Muscle of leg (tissue), 11 donors: ENCODE data around the gene PAGR1. TPM values are rescaled to one million over a fixed set of nuclear protein-coding genes. Genes with fewer than 3 reads are reported as not detected.
"Not testable (repeated sequence)": the region's sequence is repeated elsewhere in the genome, so short reads cannot be mapped to it uniquely, and the experiment has no call there.

Experiments used
- DNase-seq: peaks from one replicate; pipeline ENCODE4 v3.0.0; 2013
- H3K27ac ChIP-seq: one replicate; pipeline ENCODE4 v1.5.1; 2013; ENCODE audit warnings: mild to moderate bottlenecking, low read length, control low read depth
- H3K27me3 ChIP-seq: one replicate; pipeline ENCODE4 v1.6.1; 2013; ENCODE audit warnings: low read length; ENCODE audit not compliant: control insufficient read depth, insufficient read depth
- H3K36me3 ChIP-seq: one replicate; pipeline ENCODE4 v1.6.1; 2013; ENCODE audit warnings: low read length; ENCODE audit not compliant: control insufficient read depth, insufficient read depth
- H3K4me1 ChIP-seq: one replicate; pipeline ENCODE4 v1.6.1; 2013; ENCODE audit warnings: low read length; ENCODE audit not compliant: control insufficient read depth, insufficient read depth
- H3K4me3 ChIP-seq: one replicate; pipeline ENCODE4 v1.5.1; 2013; ENCODE audit warnings: low read length, control low read depth
- H3K9me3 ChIP-seq: replicated peaks from 2 replicates; pipeline ENCODE4 v1.6.1; 2013; ENCODE audit warnings: low read depth, low read length; ENCODE audit not compliant: control insufficient read depth
- WGBS: methylation state at CpG from one replicate; pipeline ENCODE4 v1.1.5; 2013; ENCODE audit warnings: missing lambda C conversion rate; ENCODE audit not compliant: insufficient coverage; 5-methylcytosine and 5-hydroxymethylcytosine counted together
- polyA plus RNA-seq, 8 donors: library from polyadenylated mRNA; unstranded; fragments of 120-200 nt; gene quantifications; one replicate each; pipeline versions ENCODE4 v1.2.1 to v1.2.3, GENCODE V29; 2013; ENCODE audit warnings: inconsistent platforms in 1 of 8, low replicate concordance in 1 of 8; ENCODE audit not compliant: insufficient read length in 8 of 8, insufficient read depth in 1 of 8
- total RNA-seq: library from RNA; stranded (reverse); fragments of 120-200 nt; gene quantifications from one replicate; pipeline ENCODE4 v1.2.4, GENCODE V29; 2013

Gene PAGR1
- total and polyA plus RNA-seq, 9 donors = 28.7 to 46.4 (median 32.4) TPM

DNA sequence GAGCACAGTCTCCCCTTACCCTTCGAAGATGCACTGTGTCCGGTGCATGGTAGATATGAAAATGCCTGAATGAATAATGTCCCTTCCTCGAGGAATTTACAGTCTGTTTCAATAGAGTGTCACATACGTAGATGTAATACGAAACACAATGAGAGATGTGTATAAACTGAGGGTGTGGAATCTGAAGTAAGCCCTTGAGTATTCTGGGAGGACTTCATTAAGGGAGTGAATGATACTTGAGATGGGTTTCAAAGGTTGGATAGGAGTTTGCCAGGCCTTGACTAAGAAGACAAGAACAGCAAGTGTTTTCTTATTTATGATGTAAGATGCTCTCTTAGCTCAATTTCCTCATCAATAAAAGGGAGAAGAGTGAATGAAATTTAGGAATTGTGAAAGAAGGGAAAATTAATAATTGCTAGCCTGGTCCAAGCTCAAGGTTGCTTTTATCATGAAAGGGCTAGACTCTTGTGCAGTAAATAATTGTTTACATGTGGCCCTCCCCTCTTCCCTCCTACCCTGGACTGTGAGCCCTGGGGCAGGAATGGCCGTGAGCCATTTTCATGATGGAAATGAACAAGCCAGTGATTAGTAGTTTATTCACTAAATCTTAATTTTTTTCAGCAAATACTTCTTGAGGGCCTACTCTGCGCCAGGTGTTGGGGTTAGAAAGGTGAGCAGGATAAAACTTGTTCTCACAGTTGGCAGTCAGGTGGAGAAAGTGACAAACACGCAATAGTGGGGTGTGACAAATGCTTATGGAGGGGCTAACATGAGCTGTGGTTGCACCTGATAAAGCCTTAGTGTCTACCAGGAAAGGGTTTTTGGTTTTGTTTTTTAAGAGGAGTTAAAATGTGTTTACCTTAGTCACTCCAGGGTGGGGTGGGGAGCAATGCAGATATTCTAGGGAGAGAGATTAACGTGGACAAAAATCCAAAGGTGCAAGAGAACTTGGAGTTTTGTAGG is 23.8 kb upstream of the PAGR1 start:
- Histone ChIP-seq H3K27me3 (no peaks in the 10 kb centered on the region), H3K4me3 (peak overlapping the region; percentile 96), H3K36me3 (peaks cover 17% of the 10 kb centered on the region), H3K27ac (no peak overlapping the region), H3K9me3 (no peaks in the 10 kb centered on the region), H3K4me1 (peaks cover 20% of the 10 kb centered on the region)
- 74% methylated on average over 7 of the region's 9 CpGs for WGBS
- no peak for DNase-seq

- DNase-seq, H3K4me3 ChIP-seq, H3K27ac ChIP-seq, H3K9me3 ChIP-seq, H3K27me3 ChIP-seq: not testable (repeated sequence)
- WGBS = 87% methylated on average over 18 of the region's 18 CpGs
- peaks cover 26% of the 10 kb centered on the region for H3K36me3 ChIP-seq
- H3K4me1 ChIP-seq = peaks cover 20% of the 10 kb centered on the region
Observed at GRCh38 chr16:29793153-29793552, 22.8 kb upstream of the PAGR1 start.

DNA sequence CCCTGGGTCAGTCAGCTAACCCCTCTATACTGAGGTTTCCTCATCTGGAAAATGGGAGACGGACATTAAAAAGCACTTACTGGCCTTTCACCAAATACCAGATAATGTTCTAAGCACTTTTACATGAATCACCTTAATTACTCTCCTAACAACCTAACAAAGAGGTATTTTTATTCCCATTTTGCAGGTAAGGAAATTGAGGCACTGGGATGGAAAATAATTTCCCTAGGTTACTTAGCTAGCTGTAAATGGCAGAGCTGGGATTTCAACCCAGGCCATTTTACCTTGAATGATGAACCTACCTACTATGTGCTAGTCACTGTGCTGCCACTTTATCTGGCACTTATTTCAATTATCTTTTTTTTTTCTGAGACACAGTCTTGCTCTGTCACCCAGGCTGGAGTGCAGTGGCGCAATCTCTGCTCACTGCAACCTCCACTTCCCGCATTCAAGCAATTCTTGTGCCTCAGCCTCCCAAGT is 21.7 kb upstream of the PAGR1 start:
- 100% methylated on average over 1 of the region's 3 CpGs for WGBS

DNA sequence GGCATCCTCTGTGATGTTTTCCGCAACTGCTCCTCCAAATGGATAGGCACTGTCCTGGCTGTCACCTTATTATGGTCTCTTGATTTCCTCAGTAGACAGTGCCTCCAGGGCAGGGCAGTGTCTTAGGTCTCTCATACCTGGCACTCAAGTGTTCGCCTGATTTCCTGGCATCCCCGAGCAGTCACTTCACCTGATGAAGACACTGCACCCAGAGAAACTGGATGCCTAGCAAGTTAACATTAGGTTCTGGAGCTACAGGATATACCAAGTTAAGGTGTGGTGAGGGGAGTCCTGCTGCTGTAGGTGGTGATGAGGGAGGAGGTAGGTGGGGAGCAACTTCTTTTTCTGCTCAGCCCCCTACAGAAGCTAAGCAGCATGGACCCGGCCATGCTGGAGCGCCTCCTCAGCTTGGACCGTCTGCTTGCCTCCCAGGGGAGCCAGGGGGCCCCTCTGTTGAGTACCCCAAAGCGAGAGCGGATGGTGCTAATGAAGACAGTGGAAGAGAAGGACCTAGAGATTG is 13.5 kb upstream of the PAGR1 start:
- DNase-seq = no peak
- Histone ChIP-seq H3K4me1 (peaks cover 20% of the 10 kb centered on the region), H3K9me3 (no peaks in the 10 kb centered on the region), H3K36me3 (peaks cover 57% of the 10 kb centered on the region), H3K27me3 (no peaks in the 10 kb centered on the region), H3K27ac (no peak overlapping the region), H3K4me3 (no peak overlapping the region)
- 78% methylated on average over 5 of the region's 8 CpGs for WGBS

More for the DNA sequence above, 21.7 kb upstream of the PAGR1 start:
- Histone ChIP-seq H3K27me3 (no peaks in the 10 kb centered on the region), H3K36me3 (peaks cover 37% of the 10 kb centered on the region), H3K9me3 (no peaks in the 10 kb centered on the region), H3K4me3 (no peak overlapping the region), H3K4me1 (peaks cover 20% of the 10 kb centered on the region), H3K27ac (no peak overlapping the region)
- no peak for DNase-seq

DNA sequence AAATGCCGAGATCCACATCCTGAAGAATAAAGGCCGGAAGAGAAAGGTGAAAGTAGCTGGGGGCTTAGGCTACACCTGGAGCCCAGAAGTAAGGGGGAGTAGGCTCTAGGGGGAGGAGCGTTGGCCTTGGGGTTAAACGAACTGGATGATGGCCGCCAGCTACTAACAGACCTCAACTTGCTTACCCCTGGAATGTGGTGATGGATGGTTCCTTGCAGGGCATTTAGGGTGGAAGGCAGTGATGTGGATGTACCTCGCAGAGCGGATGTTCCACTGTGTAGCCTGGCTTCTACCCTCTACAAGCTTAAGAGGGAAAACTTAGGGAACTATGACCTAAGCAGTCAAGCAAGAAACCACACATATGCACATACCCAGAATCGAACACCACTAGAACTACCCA is 11.9 kb upstream of the PAGR1 start:
- Histone ChIP-seq H3K9me3 (no peaks in the 10 kb centered on the region), H3K27ac (peak overlapping the region; percentile 15), H3K4me1 (peaks cover 36% of the 10 kb centered on the region), H3K4me3 (no peak overlapping the region), H3K36me3 (peaks cover 53% of the 10 kb centered on the region), H3K27me3 (no peaks in the 10 kb centered on the region)
- 59% methylated on average over 5 of the region's 8 CpGs for WGBS
- DNase-seq = no peak

- Histone ChIP-seq H3K27me3 (no peaks in the 10 kb centered on the region), H3K4me1 (peaks cover 42% of the 10 kb centered on the region), H3K4me3 (peak overlapping the region; percentile 93), H3K27ac (peak overlapping the region; percentile 98), H3K36me3 (peaks cover 53% of the 10 kb centered on the region), H3K9me3 (no peaks in the 10 kb centered on the region)
- 12% methylated on average over 26 of the region's 26 CpGs for WGBS
- DNase-seq = peak; percentile 57
Observed at GRCh38 chr16:29804455-29805231, 11.3 kb upstream of the PAGR1 start.

GRCh38 chr16:29805232-29806098 is 10.5 kb upstream of the PAGR1 start:
- WGBS = under 1% methylated on average over 71 of the region's 103 CpGs
- Histone ChIP-seq H3K27ac (peak overlapping the region; percentile 98), H3K9me3 (no peaks in the 10 kb centered on the region), H3K36me3 (peaks cover 57% of the 10 kb centered on the region), H3K27me3 (no peaks in the 10 kb centered on the region), H3K4me1 (peaks cover 50% of the 10 kb centered on the region), H3K4me3 (peak overlapping the region; percentile 93)
- peak; percentile 99 for DNase-seq

DNA sequence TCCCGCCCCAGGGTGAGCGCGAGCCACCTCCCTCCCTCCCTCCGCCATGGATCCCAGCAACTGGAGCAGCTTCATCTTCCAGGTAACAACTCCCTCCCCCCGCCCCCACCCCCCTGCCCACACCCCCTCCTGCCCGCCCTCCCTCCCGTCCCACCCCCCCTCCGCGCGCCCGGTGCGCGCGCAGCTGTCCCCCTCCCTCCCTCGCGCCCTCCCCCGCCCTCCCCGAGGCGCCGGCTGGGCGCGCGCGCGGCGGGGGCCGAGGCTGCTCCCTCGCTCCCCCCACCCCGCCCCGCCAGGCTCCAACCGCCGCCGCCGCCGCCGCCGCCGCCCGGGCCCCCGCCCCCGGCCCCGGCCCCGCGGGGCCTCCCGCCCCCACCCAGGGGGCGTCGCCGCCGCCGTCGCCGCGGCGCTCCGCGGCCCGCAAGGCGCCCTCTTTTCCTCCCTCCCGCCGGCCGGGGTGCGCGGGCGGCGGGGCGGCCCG is 9.8 kb upstream of the PAGR1 start, which contains the start of gene MAZ:
Gene MAZ, plus strand, starts transcription at position 431 of the 481 bp plus-strand sequence. CDS start 173 bp downstream, outside the sequence.
- Histone ChIP-seq H3K27me3 (no peaks in the 10 kb centered on the region), H3K9me3 (no peaks in the 10 kb centered on the region), H3K4me3 (peak within 1 kb of the TSS; percentile 93), H3K4me1 (peaks cover 57% of the 10 kb centered on the region), H3K36me3 (peaks cover 53% of the 10 kb centered on the region), H3K27ac (peak within 1 kb of the TSS; percentile 98)
- DNase-seq = no peak
- WGBS = 3% methylated on average over 15 of the region's 67 CpGs
